H1 (cell line): ENCODE results near the gene ACAD11. TPM values are rescaled to one million over a fixed set of nuclear protein-coding genes. Genes with fewer than 3 reads are reported as not detected.

Source experiments
- CTCF ChIA-PET: fragments of 300-600 bp; sonication (Branson Sonifier 250); formaldehyde crosslinking; loops from one replicate; lab custom pipeline; 2021; ENCODE audit not compliant: partially characterized antibody; lab: Charles Lee
- POLR2A ChIA-PET: fragments of 300-600 bp; sonication (Branson Sonifier 250); formaldehyde crosslinking; loops from one replicate; lab custom pipeline; 2021; ENCODE audit warnings: inconsistent platforms; ENCODE audit not compliant: partially characterized antibody; lab: Charles Lee
- DNase-seq, 2 experiments: peaks; one replicate each; pipeline versions ENCODE4 v3.0.0 to v3.0.0-alpha.2; 2010 to 2022; ENCODE audit warnings: low spot score in 2 of 2, low read depth in 1 of 2, mixed read lengths in 1 of 2
- FAIRE-seq: peaks from 2 replicates; lab custom pipeline; 2011; peaks lifted over from hg19 to GRCh38; lab: Jason Lieb, UNC
- H2AFZ ChIP-seq: 2 replicates; pipeline ENCODE4 v1.8.1; 2012; ENCODE audit warnings: low read length, inconsistent platforms
- H2AK5ac ChIP-seq: 2 replicates; pipeline ENCODE4 v1.6.1; 2013; ENCODE audit warnings: low read depth, low read length
- H2BK120ac ChIP-seq: replicated peaks from 2 replicates; pipeline ENCODE3; 2013; ENCODE audit warnings: low read depth, low read length, inconsistent platforms
- H2BK12ac ChIP-seq: 2 replicates; pipeline ENCODE4 v1.6.1; 2013; ENCODE audit warnings: low read depth, low read length
- H2BK15ac ChIP-seq: 2 replicates; pipeline ENCODE4 v1.6.1; 2013; ENCODE audit warnings: low read length
- H2BK20ac ChIP-seq: 2 replicates; pipeline ENCODE4 v1.6.1; 2013; ENCODE audit warnings: low read length
- H2BK5ac ChIP-seq: 2 replicates; pipeline ENCODE4 v1.6.1; 2013; ENCODE audit warnings: low read depth, low read length
- H3K14ac ChIP-seq: 2 replicates; pipeline ENCODE4 v1.6.1; 2013; ENCODE audit warnings: inconsistent platforms; ENCODE audit not compliant: insufficient read length
- H3K18ac ChIP-seq: 2 replicates; pipeline ENCODE4 v1.6.1; 2013; ENCODE audit warnings: low read length; ENCODE audit errors: extremely low read depth
- H3K23ac ChIP-seq: 2 replicates; pipeline ENCODE4 v1.6.1; 2013; ENCODE audit warnings: inconsistent platforms; ENCODE audit not compliant: insufficient read length
- H3K23me2 ChIP-seq: 2 replicates; pipeline ENCODE4 v1.6.1; 2013; ENCODE audit warnings: low read depth, low read length
- H3K27ac ChIP-seq: 2 replicates; pipeline ENCODE4 v1.6.1; 2011; ENCODE audit warnings: low read depth, low read length, inconsistent platforms
- H3K27me3 ChIP-seq, 4 experiments: replicated peaks in 1 of 4; 1 replicate in 1 of 4; 2 replicates in 3 of 4; pipeline versions ENCODE4 v1.6.1 to v1.8.1; 2011 to 2013; ENCODE audit warnings: low read length in 3 of 4, mild to moderate bottlenecking in 3 of 4, inconsistent platforms in 2 of 4, mixed read lengths in 2 of 4, moderate library complexity in 1 of 4; ENCODE audit not compliant: control insufficient read depth in 3 of 4, insufficient read depth in 3 of 4; ENCODE audit errors: extremely low read depth in 1 of 4
- H3K36me3 ChIP-seq, 4 experiments: 2 replicates each; pipeline versions ENCODE4 v1.6.1 to v1.8.1; 2011 to 2013; ENCODE audit warnings: mild to moderate bottlenecking in 4 of 4, low read length in 3 of 4, moderate library complexity in 2 of 4, control low read depth in 1 of 4, inconsistent platforms in 1 of 4; ENCODE audit not compliant: insufficient read depth in 4 of 4, control insufficient read depth in 2 of 4
- H3K4ac ChIP-seq: replicated peaks from 2 replicates; pipeline ENCODE3; 2013; ENCODE audit warnings: low read length, low read depth, mixed read lengths, inconsistent platforms; ENCODE audit not compliant: insufficient read length
- H3K4me1 ChIP-seq, 4 experiments: replicated peaks in 1 of 4; 1 replicate in 1 of 4; 2 replicates in 3 of 4; pipeline versions ENCODE4 v1.6.1 to v1.8.1; 2011 to 2013; ENCODE audit warnings: low read length in 3 of 4, inconsistent platforms in 2 of 4, mixed read lengths in 1 of 4; ENCODE audit not compliant: insufficient read depth in 4 of 4, control insufficient read depth in 3 of 4
- H3K4me2 ChIP-seq, 2 experiments: 2 replicates each; pipeline versions ENCODE4 v1.6.1 to v1.8.1; 2011 to 2013; ENCODE audit warnings: low read depth in 2 of 2, low read length in 2 of 2, control low read depth in 1 of 2, inconsistent platforms in 1 of 2, mild to moderate bottlenecking in 1 of 2; ENCODE audit not compliant: insufficient read depth in 1 of 2
- H3K4me3 ChIP-seq, 4 experiments: fragments of 200-600, 300-600 bp in 1 of 4; sonication (generic), shearing (Covaris generic), sonication (Bioruptor Twin) in 1 of 4; 2 replicates each; pipeline versions ENCODE4 v1.5.1 to v1.8.1; 2011 to 2016; ENCODE audit warnings: low read length in 4 of 4, low read depth in 3 of 4, control low read depth in 2 of 4, inconsistent platforms in 2 of 4, mild to moderate bottlenecking in 2 of 4, mixed read lengths in 1 of 4, moderate library complexity in 1 of 4; ENCODE audit not compliant: insufficient read depth in 2 of 4; ENCODE audit errors: extremely low read depth in 1 of 4
- H3K56ac ChIP-seq: replicated peaks from 2 replicates; pipeline ENCODE3; 2013; ENCODE audit warnings: low read depth, mild to moderate bottlenecking, mixed read lengths, low read length, inconsistent platforms; ENCODE audit not compliant: insufficient read length
- H3K79me1 ChIP-seq: 2 replicates; pipeline ENCODE4 v1.6.1; 2013; ENCODE audit warnings: low read depth, low read length, control low read depth
- H3K79me2 ChIP-seq, 2 experiments: 2 replicates each; pipeline versions ENCODE4 v1.6.1 to v1.8.1; 2012 to 2013; ENCODE audit warnings: low read length in 2 of 2, mild to moderate bottlenecking in 2 of 2, inconsistent platforms in 1 of 2; ENCODE audit not compliant: insufficient read depth in 2 of 2, control insufficient read depth in 1 of 2
- H3K9ac ChIP-seq, 4 experiments: replicated peaks in 1 of 4; 1 replicate in 1 of 4; 2 replicates in 3 of 4; pipeline versions ENCODE4 v1.6.1 to v1.8.1; 2011 to 2013; ENCODE audit warnings: low read depth in 3 of 4, low read length in 3 of 4, control low read depth in 2 of 4, mild to moderate bottlenecking in 2 of 4, moderate library complexity in 2 of 4, inconsistent platforms in 1 of 4; ENCODE audit errors: extremely low read depth in 1 of 4
- H3K9me3 ChIP-seq, 2 experiments: 2 replicates each; pipeline versions ENCODE4 v1.6.1 to v1.8.1; 2012 to 2013; ENCODE audit warnings: mild to moderate bottlenecking in 2 of 2, moderate library complexity in 2 of 2, control low read depth in 1 of 2, inconsistent platforms in 1 of 2, low read depth in 1 of 2, low read length in 1 of 2, mixed read lengths in 1 of 2; ENCODE audit not compliant: insufficient read depth in 2 of 2
- H4K20me1 ChIP-seq, 2 experiments: replicated peaks in 1 of 2; 2 replicates each; pipeline versions ENCODE3 to v1.8.1; 2011 to 2013; ENCODE audit warnings: inconsistent platforms in 2 of 2, low read length in 2 of 2, mild to moderate bottlenecking in 1 of 2; ENCODE audit not compliant: insufficient read depth in 2 of 2, control insufficient read depth in 1 of 2
- H4K5ac ChIP-seq: 2 replicates; pipeline ENCODE4 v1.6.1; 2013; ENCODE audit warnings: low read length, low read depth, mixed read lengths, inconsistent platforms; ENCODE audit not compliant: insufficient read length
- H4K8ac ChIP-seq: 2 replicates; pipeline ENCODE4 v1.8.0; 2013; ENCODE audit warnings: mild to moderate bottlenecking, moderate library complexity, low read length, inconsistent platforms; ENCODE audit not compliant: insufficient read depth; ENCODE audit errors: extremely low read depth
- H4K91ac ChIP-seq: replicated peaks from 2 replicates; pipeline ENCODE3; 2013; ENCODE audit warnings: low read length, mixed read lengths, inconsistent platforms; ENCODE audit not compliant: insufficient read length
- CHD2 ChIP-seq: IDR thresholded peaks from 2 replicates; pipeline ENCODE4 v1.6.1; 2012; ENCODE audit warnings: low read length, improper control_type of control experiment
- POU5F1 ChIP-seq: IDR thresholded peaks from 2 replicates; pipeline ENCODE4 v1.6.1; 2011; ENCODE audit warnings: low read depth, mild to moderate bottlenecking, low read length, moderate library complexity
- SIN3A ChIP-seq, 2 experiments: IDR thresholded peaks in 1 of 2; conservative IDR thresholded peaks in 1 of 2; 2 replicates each; pipeline ENCODE4 v1.6.1; 2011 to 2012; ENCODE audit warnings: low read length in 2 of 2, improper control_type of control experiment in 1 of 2, low read depth in 1 of 2, mild to moderate bottlenecking in 1 of 2
- WGBS, 2 experiments: shearing (Covaris generic) in 1 of 2; methylation state at CpG; one replicate each; pipeline versions ENCODE4 v1.1.6 to v1.1.7; 2013 to 2015; ENCODE audit warnings: low lambda C conversion rate in 2 of 2, mixed read lengths in 2 of 2, inconsistent platforms in 1 of 2, low coverage in 1 of 2, missing lambda C conversion rate in 1 of 2; ENCODE audit not compliant: insufficient replicate concordance in 2 of 2, insufficient coverage in 1 of 2, insufficient read length in 1 of 2; ENCODE audit errors: extremely low coverage in 1 of 2, missing lambda C conversion rate in 1 of 2; 5-methylcytosine and 5-hydroxymethylcytosine counted together
- polyA plus RNA-seq, 7 experiments: library from polyadenylated mRNA; depleted of rRNA in 3 of 7; stranded (reverse) in 5 of 7; unstranded in 2 of 7; fragments of >200 nt in 5 of 7; fragments of 200-250 nt in 2 of 7; gene quantifications; 1 replicate in 5 of 7; 2 replicates in 1 of 7; 4 replicates in 1 of 7; pipeline versions ENCODE4 v1.2.1 to v1.2.3, GENCODE V29; 2011 to 2013; ENCODE audit warnings: missing spikeins in 2 of 7, mixed read lengths in 2 of 7
- total RNA-seq: library from RNA; stranded (reverse); fragmentation: NEBNext Ultra II Directional; extraction: Animal tissue kit (Norgen Biotek cat#: 25700); gene quantifications from 2 replicates; pipeline ENCODE4 v1.2.1, GENCODE V29; 2021

The ACAD11 gene
- total and polyA plus RNA-seq, 2 of the 8 experiments (the other 6 are each of a cell fraction or from before 2014, with no cell fraction given): 5.5 to 11.0 TPM

- 92% methylated on average over 3 of the region's 3 CpGs; no CpG with 5 or more reads in 1 of the 2 experiments for WGBS, 2 experiments
- ChIA-PET CTCF (interaction anchor here (1.2 to 2.2 kb wide), 2 partner anchors 48 to 985 kb away, joined by 4 to 12 read pairs; no protein-coding TSS in a partner anchor), POLR2A (no interaction called here)
- Histone ChIP-seq H2BK15ac (no peak overlapping the region), H3K79me1 (no peaks in the 10 kb centered on the region), H3K23me2 (no peaks in the 10 kb centered on the region), H3K4ac (no peak overlapping the region), H2AK5ac (no peak overlapping the region), H4K20me1 (no peaks in the 10 kb centered on the region), H4K5ac (no peak overlapping the region), H4K8ac (no peak overlapping the region), H3K36me3 (no peaks in the 10 kb centered on the region), H3K4me1 (no peaks in the 10 kb centered on the region; a peak in 1 of 7 replicates), H3K4me2 (no peak overlapping the region), H2BK5ac (no peak overlapping the region), H2BK120ac (no peak overlapping the region), H3K79me2 (no peaks in the 10 kb centered on the region), H3K23ac (no peak overlapping the region), H3K14ac (no peak overlapping the region), H3K27me3 (no peaks in the 10 kb centered on the region), H3K18ac (no peak overlapping the region), H4K91ac (no peak overlapping the region), H2BK20ac (no peak overlapping the region), H3K27ac (no peak overlapping the region), H3K56ac (no peak overlapping the region), H3K9me3 (no peaks in the 10 kb centered on the region), H2AFZ (no peak overlapping the region), H2BK12ac (no peak overlapping the region), H3K9ac (no peak overlapping the region), H3K4me3 (no peak overlapping the region)
- TF ChIP-seq SIN3A (conservative IDR thresholded peaks at IDR 0.05 in 1 of 2, IDR thresholded peaks at IDR 0.05 in 1 of 2; ENCODE audit: low read depth in 1 of 2, low read length in 2 of 2) (no peak), POU5F1 (no peak), CHD2 (no peak)
- FAIRE-seq (no peak), DNase-seq (no peak)
Observed at GRCh38 chr3:132593947-132594323, 65.7 kb downstream of the ACAD11 start.
